HepG2 (cell line): ENCODE data around the gene LRRC3C. TPM values are rescaled to one million over a fixed set of nuclear protein-coding genes. Genes with fewer than 3 reads are reported as not detected.
A peak's percentile ranks its signal among the peaks of the same experiment; 100 is the strongest.

Experiments used
- BHLHE40 ChIP-seq: IDR thresholded peaks from 2 replicates; pipeline ENCODE4 v1.6.1; 2011; ENCODE audit warnings: low read length, improper control_type of control experiment
- MAFG ChIP-seq: sonication (generic); formaldehyde crosslinking; IDR thresholded peaks from 2 replicates; pipeline ENCODE4 v1.5.1; 2020; ENCODE audit warnings: mild to moderate bottlenecking, missing genetic modification reagents
- NFYB ChIP-seq: sonication (generic); formaldehyde crosslinking; IDR thresholded peaks from 2 replicates; pipeline ENCODE4 v1.4.0; 2020; ENCODE audit warnings: missing genetic modification reagents
- TSC22D2 ChIP-seq: sonication (generic); formaldehyde crosslinking; IDR thresholded peaks from 2 replicates; pipeline ENCODE4 v1.5.1; 2020; ENCODE audit warnings: missing genetic modification reagents, mild to moderate bottlenecking, borderline replicate concordance
- ZHX1 ChIP-seq: sonication (generic); formaldehyde crosslinking; IDR thresholded peaks from 2 replicates; pipeline ENCODE4 v1.8.1; 2022; ENCODE audit warnings: low read depth, mild to moderate bottlenecking, missing genetic modification reagents
- ZNF552 ChIP-seq: sonication (generic); formaldehyde crosslinking; IDR thresholded peaks from 2 replicates; pipeline ENCODE4 v1.9.0; 2022; ENCODE audit warnings: missing genetic modification reagents, mild to moderate bottlenecking, borderline replicate concordance
- ZNF558 ChIP-seq: sonication (generic); formaldehyde crosslinking; IDR thresholded peaks from 2 replicates; pipeline ENCODE4 v1.9.0; 2022; ENCODE audit warnings: mild to moderate bottlenecking, missing genetic modification reagents, borderline replicate concordance
- ZNF777 ChIP-seq: sonication (generic); formaldehyde crosslinking; IDR thresholded peaks from 2 replicates; pipeline ENCODE4 v1.4.0; 2020; ENCODE audit warnings: missing genetic modification reagents
- ZNF782 ChIP-seq: sonication (generic); formaldehyde crosslinking; IDR thresholded peaks from 2 replicates; pipeline ENCODE4 v1.4.0; 2020; ENCODE audit warnings: missing genetic modification reagents, mild to moderate bottlenecking, borderline replicate concordance
- ZSCAN5A ChIP-seq: sonication (generic); formaldehyde crosslinking; IDR thresholded peaks from 2 replicates; pipeline ENCODE4 v1.8.0; 2022; ENCODE audit warnings: mild to moderate bottlenecking, missing genetic modification reagents, borderline replicate concordance
- polyA plus RNA-seq, 8 experiments: library from polyadenylated mRNA; depleted of rRNA in 3 of 8; stranded (reverse) in 7 of 8; unstranded in 1 of 8; fragments of >200 nt; fragmentation: Illumina TruSeq in 4 of 8; extraction: Trizol in 4 of 8; gene quantifications; 2 replicates each; pipeline versions ENCODE4 v1.2.1 to v1.2.3, GENCODE V29; 2011 to 2016; ENCODE audit warnings: low read depth in 4 of 8, missing spikeins in 1 of 8, mixed read lengths in 1 of 8; ENCODE audit not compliant: insufficient read depth in 1 of 8
- total RNA-seq, 5 experiments: library from RNA; depleted of rRNA; stranded (reverse); fragments of >200 nt; fragmentation: Illumina TruSeq; extraction: Trizol; gene quantifications; 2 replicates each; pipeline ENCODE4 v1.2.3, GENCODE V29; 2016; ENCODE audit warnings: low read depth in 1 of 5
- TF ChIP-seq, protein P1 (sequence below): IDR thresholded peaks from 2 replicates; pipeline ENCODE4 v1.6.1; 2016; ENCODE audit warnings: missing genetic modification reagents, missing compliant biosample characterization
- TF ChIP-seq, protein P2 (sequence below): sonication (generic); formaldehyde crosslinking; IDR thresholded peaks from 2 replicates; pipeline ENCODE4 v1.4.0; 2020; ENCODE audit warnings: missing genetic modification reagents, borderline replicate concordance
- TF ChIP-seq, protein P3 (sequence below): sonication (generic); formaldehyde crosslinking; IDR thresholded peaks from 2 replicates; pipeline ENCODE4 v1.4.0; 2020; ENCODE audit warnings: missing genetic modification reagents, borderline replicate concordance

Gene LRRC3C
- total and polyA plus RNA-seq, 2 of the 13 experiments (the other 11 are each of a cell fraction or from before 2014, with no cell fraction given), result 0.17 TPM; not detected in 1

- TF ChIP-seq ZSCAN5A (CRISPR knock-in tag) (no peak), MAFG (CRISPR knock-in tag) (no peak), ZNF552 (CRISPR knock-in tag) (no peak), ZNF558 (no peak), ZNF777 (CRISPR knock-in tag) (no peak), TSC22D2 (no peak), ZHX1 (CRISPR knock-in tag) (peak; percentile 73; the same call in 1 of the 2 replicates), NFYB (CRISPR knock-in tag) (peak; percentile 80), BHLHE40 (peak; percentile 37; the same call in 1 of the 2 replicates), ZNF782 (CRISPR knock-in tag) (no peak; the same call in 1 of the 2 replicates)
- TF ChIP-seq, protein P1, sequence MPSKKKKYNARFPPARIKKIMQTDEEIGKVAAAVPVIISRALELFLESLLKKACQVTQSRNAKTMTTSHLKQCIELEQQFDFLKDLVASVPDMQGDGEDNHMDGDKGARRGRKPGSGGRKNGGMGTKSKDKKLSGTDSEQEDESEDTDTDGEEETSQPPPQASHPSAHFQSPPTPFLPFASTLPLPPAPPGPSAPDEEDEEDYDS (CRISPR knock-in tag), result peak; percentile 66
- TF ChIP-seq, protein P2, sequence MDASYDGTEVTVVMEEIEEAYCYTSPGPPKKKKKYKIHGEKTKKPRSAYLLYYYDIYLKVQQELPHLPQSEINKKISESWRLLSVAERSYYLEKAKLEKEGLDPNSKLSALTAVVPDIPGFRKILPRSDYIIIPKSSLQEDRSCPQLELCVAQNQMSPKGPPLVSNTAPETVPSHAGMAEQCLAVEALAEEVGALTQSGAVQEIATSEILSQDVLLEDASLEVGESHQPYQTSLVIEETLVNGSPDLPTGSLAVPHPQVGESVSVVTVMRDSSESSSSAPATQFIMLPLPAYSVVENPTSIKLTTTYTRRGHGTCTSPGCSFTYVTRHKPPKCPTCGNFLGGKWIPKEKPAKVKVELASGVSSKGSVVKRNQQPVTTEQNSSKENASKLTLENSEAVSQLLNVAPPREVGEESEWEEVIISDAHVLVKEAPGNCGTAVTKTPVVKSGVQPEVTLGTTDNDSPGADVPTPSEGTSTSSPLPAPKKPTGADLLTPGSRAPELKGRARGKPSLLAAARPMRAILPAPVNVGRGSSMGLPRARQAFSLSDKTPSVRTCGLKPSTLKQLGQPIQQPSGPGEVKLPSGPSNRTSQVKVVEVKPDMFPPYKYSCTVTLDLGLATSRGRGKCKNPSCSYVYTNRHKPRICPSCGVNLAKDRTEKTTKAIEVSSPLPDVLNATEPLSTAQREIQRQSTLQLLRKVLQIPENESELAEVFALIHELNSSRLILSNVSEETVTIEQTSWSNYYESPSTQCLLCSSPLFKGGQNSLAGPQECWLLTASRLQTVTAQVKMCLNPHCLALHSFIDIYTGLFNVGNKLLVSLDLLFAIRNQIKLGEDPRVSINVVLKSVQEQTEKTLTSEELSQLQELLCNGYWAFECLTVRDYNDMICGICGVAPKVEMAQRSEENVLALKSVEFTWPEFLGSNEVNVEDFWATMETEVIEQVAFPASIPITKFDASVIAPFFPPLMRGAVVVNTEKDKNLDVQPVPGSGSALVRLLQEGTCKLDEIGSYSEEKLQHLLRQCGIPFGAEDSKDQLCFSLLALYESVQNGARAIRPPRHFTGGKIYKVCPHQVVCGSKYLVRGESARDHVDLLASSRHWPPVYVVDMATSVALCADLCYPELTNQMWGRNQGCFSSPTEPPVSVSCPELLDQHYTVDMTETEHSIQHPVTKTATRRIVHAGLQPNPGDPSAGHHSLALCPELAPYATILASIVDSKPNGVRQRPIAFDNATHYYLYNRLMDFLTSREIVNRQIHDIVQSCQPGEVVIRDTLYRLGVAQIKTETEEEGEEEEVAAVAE, result peak; percentile 95
- TF ChIP-seq, protein P3, sequence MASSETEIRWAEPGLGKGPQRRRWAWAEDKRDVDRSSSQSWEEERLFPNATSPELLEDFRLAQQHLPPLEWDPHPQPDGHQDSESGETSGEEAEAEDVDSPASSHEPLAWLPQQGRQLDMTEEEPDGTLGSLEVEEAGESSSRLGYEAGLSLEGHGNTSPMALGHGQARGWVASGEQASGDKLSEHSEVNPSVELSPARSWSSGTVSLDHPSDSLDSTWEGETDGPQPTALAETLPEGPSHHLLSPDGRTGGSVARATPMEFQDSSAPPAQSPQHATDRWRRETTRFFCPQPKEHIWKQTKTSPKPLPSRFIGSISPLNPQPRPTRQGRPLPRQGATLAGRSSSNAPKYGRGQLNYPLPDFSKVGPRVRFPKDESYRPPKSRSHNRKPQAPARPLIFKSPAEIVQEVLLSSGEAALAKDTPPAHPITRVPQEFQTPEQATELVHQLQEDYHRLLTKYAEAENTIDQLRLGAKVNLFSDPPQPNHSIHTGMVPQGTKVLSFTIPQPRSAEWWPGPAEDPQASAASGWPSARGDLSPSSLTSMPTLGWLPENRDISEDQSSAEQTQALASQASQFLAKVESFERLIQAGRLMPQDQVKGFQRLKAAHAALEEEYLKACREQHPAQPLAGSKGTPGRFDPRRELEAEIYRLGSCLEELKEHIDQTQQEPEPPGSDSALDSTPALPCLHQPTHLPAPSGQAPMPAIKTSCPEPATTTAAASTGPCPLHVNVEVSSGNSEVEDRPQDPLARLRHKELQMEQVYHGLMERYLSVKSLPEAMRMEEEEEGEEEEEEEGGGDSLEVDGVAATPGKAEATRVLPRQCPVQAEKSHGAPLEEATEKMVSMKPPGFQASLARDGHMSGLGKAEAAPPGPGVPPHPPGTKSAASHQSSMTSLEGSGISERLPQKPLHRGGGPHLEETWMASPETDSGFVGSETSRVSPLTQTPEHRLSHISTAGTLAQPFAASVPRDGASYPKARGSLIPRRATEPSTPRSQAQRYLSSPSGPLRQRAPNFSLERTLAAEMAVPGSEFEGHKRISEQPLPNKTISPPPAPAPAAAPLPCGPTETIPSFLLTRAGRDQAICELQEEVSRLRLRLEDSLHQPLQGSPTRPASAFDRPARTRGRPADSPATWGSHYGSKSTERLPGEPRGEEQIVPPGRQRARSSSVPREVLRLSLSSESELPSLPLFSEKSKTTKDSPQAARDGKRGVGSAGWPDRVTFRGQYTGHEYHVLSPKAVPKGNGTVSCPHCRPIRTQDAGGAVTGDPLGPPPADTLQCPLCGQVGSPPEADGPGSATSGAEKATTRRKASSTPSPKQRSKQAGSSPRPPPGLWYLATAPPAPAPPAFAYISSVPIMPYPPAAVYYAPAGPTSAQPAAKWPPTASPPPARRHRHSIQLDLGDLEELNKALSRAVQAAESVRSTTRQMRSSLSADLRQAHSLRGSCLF (CRISPR knock-in tag), result no peak
Observed at GRCh38 chr17:39927101-39927928, at the start of gene LRRC3C, which contains the start of gene ORMDL3 (continued).
